Upper lobe of left lung (tissue), 6 donors: ENCODE results near the gene SYTL1. TPM values are rescaled to one million over a fixed set of nuclear protein-coding genes. Genes with fewer than 3 reads are reported as not detected.

Source experiments
- ATAC-seq, 2 donors: fragments of 200-7000 bp; cut with Tn5 transposase; one replicate each; pipeline ENCODE4 v1.9.1; 2022; ENCODE audit warnings: mild to moderate bottlenecking in 2 of 2, moderate library complexity in 2 of 2; ENCODE audit not compliant: low FRiP score in 2 of 2
- DNase-seq, 2 donors: peaks; one replicate each; pipeline ENCODE4 v3.0.0-alpha.2; 2019 to 2020
- H3K27ac ChIP-seq, 4 donors: fragments of 200-600 bp; sonication (generic); one replicate each; pipeline ENCODE4 v1.5.1; 2016 to 2019
- H3K27me3 ChIP-seq, 4 donors: fragments of 200-600 bp; sonication (generic); one replicate each; pipeline ENCODE4 v1.5.1; 2017 to 2019
- H3K36me3 ChIP-seq, 4 donors: fragments of 200-600 bp; sonication (generic); one replicate each; pipeline ENCODE4 v1.5.1; 2016 to 2019
- H3K4me1 ChIP-seq, 4 donors: fragments of 200-600 bp; sonication (generic); one replicate each; pipeline ENCODE4 v1.5.1; 2018 to 2019
- H3K4me3 ChIP-seq, 4 donors: fragments of 200-600 bp; sonication (generic); one replicate each; pipeline ENCODE4 v1.5.1; 2017 to 2019; ENCODE audit warnings: mild to moderate bottlenecking in 2 of 4, moderate library complexity in 1 of 4
- H3K9me3 ChIP-seq, 4 donors: fragments of 200-600 bp; sonication (generic); one replicate each; pipeline ENCODE4 v1.5.1; 2018 to 2019
- CTCF ChIP-seq, 6 experiments: fragments of 450-650 bp in 4 of 6; fragments of 200-600 bp in 2 of 6; sonication (generic) in 2 of 6; IDR thresholded peaks; one replicate each; pipeline ENCODE4 v1.5.1; 2016 to 2019; ENCODE audit warnings: antibody characterized with exemption in 6 of 6
- EP300 ChIP-seq, 4 donors: sonication (generic); formaldehyde crosslinking; IDR thresholded peaks; one replicate each; pipeline ENCODE4 v1.5.1; 2017; ENCODE audit warnings: antibody characterized with exemption in 4 of 4, control low read depth in 2 of 4
- POLR2A ChIP-seq, 4 donors: fragments of 450-650 bp; IDR thresholded peaks; one replicate each; pipeline ENCODE4 v1.5.1; 2016 to 2017; ENCODE audit warnings: antibody characterized with exemption in 4 of 4, mild to moderate bottlenecking in 2 of 4
- POLR2AphosphoS5 ChIP-seq, 2 donors: sonication (generic); formaldehyde crosslinking; IDR thresholded peaks; one replicate each; pipeline ENCODE4 v1.5.1; 2017; ENCODE audit warnings: antibody characterized with exemption in 2 of 2
- WGBS, 2 donors: methylation state at CpG; one replicate each; pipeline ENCODE4 v1.1.5; 2017 to 2018; 5-methylcytosine and 5-hydroxymethylcytosine counted together
- total RNA-seq, 6 donors: library from RNA; depleted of rRNA in 4 of 6; stranded (reverse); fragments of >200 nt in 4 of 6; gene quantifications; one replicate each; pipeline versions ENCODE4 v1.1.0 to v1.2.1, GENCODE V29; 2016 to 2021
- donor health status: DM: no; HTN: no; CAD: no; lungs with moderate emphysema.
- donor health status: DM: no; HTN: yes; CAD: no; lungs with severe emphysema.

The SYTL1 gene
- 10 to 100 TPM; 28.7 to 74.4 (median 44.1) TPM for total RNA-seq

- ATAC-seq (peak; percentile 65 to 84), DNase-seq (peak; percentile 80 to 90)
- 24 to 26% methylated on average over 3 to 17 of the region's 22 CpGs for WGBS, 2 donors
- H3K4me1 ChIP-seq: peaks cover 5 to 33% (median 24%) of the 10 kb centered on the region in 4 donors
- peaks cover 0 to 11% (median 5%) of the 10 kb centered on the region in 4 donors for H3K36me3 ChIP-seq
- peak in 1 of 4 donors; percentile 46 for TF ChIP-seq POLR2A (IDR thresholded peaks at IDR 0.05)
- no peak for TF ChIP-seq EP300 (IDR thresholded peaks at IDR 0.05)
- TF ChIP-seq POLR2AphosphoS5 (IDR thresholded peaks at IDR 0.05): peak in 1 of 2 donors; percentile 43
- H3K27me3 ChIP-seq: no peaks in the 10 kb centered on the region
- H3K27ac ChIP-seq: peak within 1 kb of the TSS; percentile 68 to 91 (median 89)
- H3K4me3 ChIP-seq: peak within 1 kb of the TSS; percentile 35 to 57 (median 47)
- H3K9me3 ChIP-seq: no peaks in the 10 kb centered on the region
Measured at GRCh38 chr1:27341525-27342252, at the start of gene SYTL1. Gene SYTL1, plus strand, starts transcription at chr1:27342022. Its CDS starts 3,313 bp downstream, at chr1:27345335.

DNA sequence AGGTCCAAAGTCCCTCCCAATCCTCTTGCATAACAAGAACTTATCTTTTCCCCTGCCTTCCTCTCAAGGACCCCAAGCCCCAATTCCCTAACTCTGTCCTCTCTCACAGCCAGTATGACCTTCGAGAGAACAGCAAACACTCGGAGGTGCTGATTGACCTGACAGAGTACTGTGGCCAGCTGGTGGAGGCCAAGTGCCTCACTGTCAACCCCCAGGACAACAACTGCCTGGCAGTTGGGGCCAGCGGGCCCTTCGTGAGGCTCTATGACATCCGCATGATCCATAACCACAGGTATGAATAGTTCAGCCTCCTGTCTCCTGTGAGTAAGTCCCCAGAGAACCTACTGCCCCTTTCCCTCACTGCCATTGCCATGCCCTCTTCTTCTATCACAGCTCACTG, 49.7 kb upstream of the SYTL1 start:
- ATAC-seq (peak in 1 of 2 donors; percentile 81), DNase-seq (peak in 1 of 2 donors; percentile 67)
- peaks cover 12 to 79% (median 51%) of the 10 kb centered on the region in 4 donors for H3K36me3 ChIP-seq
- H3K27me3 ChIP-seq: no peaks in the 10 kb centered on the region
- H3K4me1 ChIP-seq: peaks cover 0 to 4% (median 2%) of the 10 kb centered on the region in 4 donors
- H3K4me3 ChIP-seq: no peak overlapping the region
- H3K27ac ChIP-seq: peak overlapping the region in 1 of 4 donors; percentile 38
- no peak for TF ChIP-seq CTCF (IDR thresholded peaks at IDR 0.05)
- TF ChIP-seq POLR2A (IDR thresholded peaks at IDR 0.05): no peak
- no peak for TF ChIP-seq POLR2AphosphoS5 (IDR thresholded peaks at IDR 0.05)
- TF ChIP-seq EP300 (IDR thresholded peaks at IDR 0.05): no peak
- H3K9me3 ChIP-seq: no peaks in the 10 kb centered on the region
- 64 to 69% methylated on average over 5 of the region's 5 CpGs for WGBS, 2 donors

DNA sequence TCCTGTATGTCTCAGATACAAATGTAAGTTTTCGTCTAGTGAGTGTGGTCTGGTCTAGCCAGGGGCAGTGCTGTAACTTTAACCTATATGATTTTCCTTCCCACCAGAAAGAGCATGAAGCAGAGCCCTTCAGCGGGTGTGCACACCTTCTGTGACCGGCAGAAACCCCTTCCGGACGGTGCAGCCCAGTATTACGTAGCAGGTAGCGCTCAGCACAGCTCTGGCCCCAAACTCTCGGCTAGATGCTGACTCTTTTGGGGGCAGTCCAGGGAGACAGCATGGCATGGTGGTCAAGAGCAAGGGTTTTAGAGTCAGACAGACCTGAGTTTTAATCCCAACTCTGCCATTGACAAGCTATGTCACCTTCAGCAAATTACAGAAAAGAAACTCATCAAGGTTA, 47.9 kb upstream of the SYTL1 start:
- Histone ChIP-seq H3K36me3 (peaks cover 14 to 86% (median 58%) of the 10 kb centered on the region in 4 donors), H3K4me3 (no peak overlapping the region), H3K27me3 (no peaks in the 10 kb centered on the region), H3K4me1 (peaks cover 4 to 8% (median 5%) of the 10 kb centered on the region in 4 donors), H3K27ac (no peak overlapping the region), H3K9me3 (no peaks in the 10 kb centered on the region)
- DNase-seq (no peak), ATAC-seq (no peak)
- TF ChIP-seq POLR2AphosphoS5 (IDR thresholded peaks at IDR 0.05) (no peak), EP300 (IDR thresholded peaks at IDR 0.05) (no peak), CTCF (IDR thresholded peaks at IDR 0.05) (no peak), POLR2A (IDR thresholded peaks at IDR 0.05) (no peak)
- WGBS, 2 donors: 90 to 98% methylated on average over 8 of the region's 8 CpGs

DNA sequence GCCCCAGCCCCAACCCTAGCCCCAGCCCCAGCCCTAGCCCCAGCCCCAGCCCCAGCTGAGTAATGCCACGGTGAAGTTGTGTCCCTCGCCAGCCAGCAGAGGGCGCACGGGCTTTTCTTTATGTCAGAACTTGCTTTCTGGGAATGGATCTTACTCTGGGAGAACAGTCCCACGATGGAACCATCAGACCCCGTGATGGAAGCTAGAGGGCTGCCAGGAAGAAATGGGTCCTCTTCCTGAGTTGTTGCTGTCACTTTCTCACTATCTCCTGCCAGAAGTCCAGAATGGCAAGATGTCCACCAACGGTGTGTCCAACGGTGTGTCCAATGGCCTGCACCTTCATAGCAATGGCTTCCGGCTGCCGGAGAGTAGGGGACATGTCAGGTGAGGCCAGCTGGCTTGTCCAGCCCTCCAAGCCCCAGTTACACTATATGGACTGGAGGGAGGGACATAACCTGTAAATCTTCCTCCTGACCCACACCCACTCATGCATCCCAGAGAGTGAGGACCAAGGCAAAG, 45.0 kb upstream of the SYTL1 start:
- Histone ChIP-seq H3K9me3 (no peaks in the 10 kb centered on the region), H3K27me3 (no peaks in the 10 kb centered on the region), H3K36me3 (peaks cover 19 to 85% (median 59%) of the 10 kb centered on the region in 4 donors), H3K4me1 (peaks cover 22 to 30% (median 27%) of the 10 kb centered on the region in 4 donors), H3K27ac (no peak overlapping the region), H3K4me3 (no peak overlapping the region)
- 35 to 53% methylated on average over 8 to 10 of the region's 10 CpGs for WGBS, 2 donors
- no peak for TF ChIP-seq EP300 (IDR thresholded peaks at IDR 0.05)
- TF ChIP-seq POLR2A (IDR thresholded peaks at IDR 0.05): no peak
- TF ChIP-seq CTCF (IDR thresholded peaks at IDR 0.05): peak in 5 of 6 experiments; percentile 37 to 82 (median 55)
- no peak for TF ChIP-seq POLR2AphosphoS5 (IDR thresholded peaks at IDR 0.05)
- ATAC-seq: peak in 1 of 2 donors; percentile 56
- peak; percentile 65 to 83 for DNase-seq

DNA sequence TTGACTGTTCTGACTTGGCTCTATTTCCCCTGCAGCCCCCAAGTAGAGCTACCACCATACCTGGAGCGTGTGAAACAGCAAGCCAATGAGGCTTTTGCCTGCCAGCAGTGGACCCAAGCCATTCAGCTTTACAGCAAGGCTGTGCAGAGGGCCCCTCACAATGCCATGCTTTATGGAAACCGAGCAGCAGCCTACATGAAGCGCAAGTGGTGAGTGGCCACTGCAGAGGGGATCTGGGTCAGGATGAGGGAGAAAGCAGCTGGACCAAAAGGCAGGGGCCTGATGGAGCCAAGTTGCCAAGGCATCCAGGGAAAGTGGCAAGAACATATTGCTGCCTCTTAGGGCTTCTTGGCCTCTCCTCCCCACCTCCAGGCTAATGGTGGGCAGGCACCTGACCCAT, 43.9 kb upstream of the SYTL1 start:
- DNase-seq (no peak), ATAC-seq (no peak)
- Histone ChIP-seq H3K4me1 (peaks cover 22 to 30% (median 27%) of the 10 kb centered on the region in 4 donors), H3K27me3 (no peaks in the 10 kb centered on the region), H3K36me3 (peaks cover 19 to 86% (median 63%) of the 10 kb centered on the region in 4 donors), H3K4me3 (no peak overlapping the region), H3K9me3 (no peaks in the 10 kb centered on the region), H3K27ac (peak overlapping the region in 1 of 4 donors; percentile 70)
- 93 to 96% methylated on average over 3 of the region's 3 CpGs for WGBS, 2 donors
- no peak for TF ChIP-seq CTCF (IDR thresholded peaks at IDR 0.05)
- no peak for TF ChIP-seq EP300 (IDR thresholded peaks at IDR 0.05)
